Ecto neural progenitor cell (in vitro differentiated cells): ENCODE data around the gene CIDEB.
"Not testable (repeated sequence)": the region's sequence is repeated elsewhere in the genome, so short reads cannot be mapped to it uniquely, and the experiment has no call there.

ENCODE experiments used
- DNase-seq: peaks from one replicate; pipeline ENCODE4 v3.0.0-alpha.2; 2018; ENCODE audit warnings: low spot score

Gene CIDEB, protein sequence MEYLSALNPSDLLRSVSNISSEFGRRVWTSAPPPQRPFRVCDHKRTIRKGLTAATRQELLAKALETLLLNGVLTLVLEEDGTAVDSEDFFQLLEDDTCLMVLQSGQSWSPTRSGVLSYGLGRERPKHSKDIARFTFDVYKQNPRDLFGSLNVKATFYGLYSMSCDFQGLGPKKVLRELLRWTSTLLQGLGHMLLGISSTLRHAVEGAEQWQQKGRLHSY

DNA sequence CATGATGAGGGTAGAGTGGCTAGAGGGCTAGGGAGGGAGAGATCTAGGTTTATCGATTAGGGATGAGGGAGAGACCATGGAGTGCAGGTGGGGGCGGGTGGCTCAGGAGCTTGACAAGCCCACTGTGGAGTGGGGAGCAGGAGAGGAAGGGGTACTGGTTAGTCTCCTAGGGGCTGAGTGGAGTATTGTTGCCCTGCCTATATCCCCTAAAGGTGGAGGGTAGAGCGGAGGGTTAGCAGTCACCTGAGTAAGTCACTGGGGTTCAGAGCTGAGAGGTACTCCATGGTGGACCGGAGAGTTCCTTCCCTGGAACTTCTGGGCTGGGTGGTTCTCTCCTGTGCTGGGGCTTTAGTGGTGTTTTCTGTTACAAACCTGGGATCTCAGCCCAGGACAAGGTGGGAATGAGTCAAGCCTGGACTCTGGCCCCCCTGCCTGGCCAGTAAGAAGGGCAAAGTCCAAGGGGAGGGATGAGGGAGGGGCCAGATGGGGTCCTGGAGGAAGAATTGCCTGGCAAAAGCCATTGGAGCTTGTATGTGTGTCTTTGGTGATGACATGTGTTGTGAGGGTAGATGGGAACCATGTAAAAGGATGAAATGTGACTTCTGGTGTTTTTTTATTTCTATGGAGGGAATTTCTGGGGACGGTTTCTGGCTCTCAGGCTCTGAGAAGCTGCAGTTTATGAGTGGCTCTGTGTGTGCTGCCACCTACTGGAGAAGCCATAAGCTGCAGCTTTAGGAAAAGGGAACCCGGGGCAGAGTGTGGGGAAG lies at the start of gene CIDEB:
Gene CIDEB, minus strand, starts transcription at position 403 of the 767 bp plus-strand sequence. Its CDS starts 119 bp downstream, at position 284.
- DNase-seq = peak; percentile 67

DNA sequence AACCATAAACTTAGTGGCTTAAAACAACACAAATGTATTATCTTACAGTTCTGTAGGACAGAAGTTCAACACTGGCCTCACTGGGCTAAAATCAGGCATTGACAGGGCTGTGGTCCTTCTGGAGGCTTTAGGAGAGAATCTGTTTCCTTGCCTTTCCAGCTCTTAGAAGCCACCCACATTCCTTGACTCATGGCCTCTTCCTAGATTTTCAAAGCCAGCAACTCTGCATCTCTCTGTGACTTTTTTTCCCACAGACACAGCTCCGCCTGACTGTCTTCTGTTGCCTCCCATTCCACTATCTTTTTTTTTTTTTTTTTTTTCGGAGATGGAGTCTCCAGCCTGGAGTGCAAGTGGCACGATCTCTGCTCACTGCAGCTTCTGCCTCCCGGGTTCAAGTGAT lies 48.4 kb upstream of the CIDEB start:
- no peak for DNase-seq

DNA sequence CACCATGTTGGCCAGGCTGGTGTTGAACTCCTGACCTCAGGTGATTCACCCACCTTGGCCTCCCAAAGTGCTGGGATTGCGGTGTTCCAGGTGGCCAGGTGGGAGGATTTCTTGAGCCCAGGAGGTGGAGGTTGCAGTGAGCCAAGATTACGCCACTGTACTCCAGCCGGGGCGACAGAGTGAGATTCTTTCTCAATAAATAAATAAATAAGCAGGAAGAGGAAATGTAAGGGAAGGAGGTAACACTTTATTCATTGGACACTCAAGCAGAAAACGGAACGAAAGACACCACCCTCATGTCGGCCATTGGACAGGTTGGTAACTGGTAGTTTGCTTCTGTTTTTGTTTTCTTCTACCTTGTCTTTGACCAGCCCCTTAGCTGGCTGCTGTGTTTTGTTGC lies 47.2 kb upstream of the CIDEB start:
- no peak for DNase-seq

DNA sequence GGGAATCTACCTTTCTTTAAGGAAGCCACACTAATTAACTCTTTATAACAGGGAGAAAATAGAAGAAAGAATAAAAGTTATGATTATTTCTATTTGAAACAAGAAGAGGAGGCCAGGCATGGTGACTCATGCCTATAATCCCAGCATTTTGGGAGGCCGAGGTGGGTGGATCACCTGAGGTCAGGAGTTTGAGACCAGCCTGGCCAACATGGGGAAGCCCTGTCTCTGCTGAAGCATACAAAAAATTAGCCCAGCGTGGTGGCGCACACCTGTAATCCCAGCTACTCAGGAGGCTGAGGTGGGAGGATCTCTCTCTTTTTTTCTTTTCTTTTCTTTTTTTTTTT lies 46.7 kb upstream of the CIDEB start:
- DNase-seq = not testable (repeated sequence)

DNA sequence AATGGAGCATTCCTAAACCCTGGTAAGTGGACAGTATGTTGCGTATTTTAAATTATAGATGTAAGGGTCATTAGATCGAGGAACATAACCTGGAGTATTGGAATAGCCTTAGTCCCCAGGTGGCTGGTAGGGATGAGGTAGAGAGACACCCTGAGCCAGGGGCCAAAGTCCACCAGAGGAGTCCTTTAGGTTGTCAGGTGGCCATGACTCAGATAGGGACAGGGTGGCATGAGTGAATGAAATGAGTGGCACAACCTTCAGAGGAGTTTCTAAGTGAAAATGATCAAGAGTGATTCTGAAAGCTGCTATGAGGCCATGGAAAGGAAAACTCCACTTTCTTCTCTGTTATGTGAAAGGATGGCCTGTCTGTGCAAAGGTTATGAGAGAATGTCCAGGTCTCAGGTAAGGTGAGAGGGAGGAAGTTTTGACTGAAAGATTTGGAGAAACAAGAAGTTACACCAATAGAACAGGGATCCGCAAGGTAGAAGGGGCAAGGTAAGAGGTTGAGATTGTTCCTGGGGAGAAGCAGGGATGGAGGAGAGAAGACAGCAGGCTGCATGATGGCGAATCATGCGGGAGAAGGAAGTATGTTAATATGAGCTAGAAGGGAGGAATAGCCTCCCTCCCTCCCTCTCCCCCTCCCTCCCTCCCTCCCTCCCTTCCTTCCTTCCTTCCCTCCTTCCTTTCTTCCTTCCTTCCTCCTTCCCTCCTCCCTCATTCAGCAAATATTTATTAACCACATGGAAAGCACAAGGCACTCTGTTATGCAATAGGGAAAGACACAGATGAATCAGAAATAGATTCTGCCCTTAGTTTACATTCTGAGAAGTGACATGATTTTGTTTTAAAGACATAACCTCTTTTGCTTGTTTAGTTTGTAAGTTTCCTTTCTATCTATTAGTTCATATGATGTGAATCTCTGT lies 46.0 kb upstream of the CIDEB start:
- no peak for DNase-seq

DNA sequence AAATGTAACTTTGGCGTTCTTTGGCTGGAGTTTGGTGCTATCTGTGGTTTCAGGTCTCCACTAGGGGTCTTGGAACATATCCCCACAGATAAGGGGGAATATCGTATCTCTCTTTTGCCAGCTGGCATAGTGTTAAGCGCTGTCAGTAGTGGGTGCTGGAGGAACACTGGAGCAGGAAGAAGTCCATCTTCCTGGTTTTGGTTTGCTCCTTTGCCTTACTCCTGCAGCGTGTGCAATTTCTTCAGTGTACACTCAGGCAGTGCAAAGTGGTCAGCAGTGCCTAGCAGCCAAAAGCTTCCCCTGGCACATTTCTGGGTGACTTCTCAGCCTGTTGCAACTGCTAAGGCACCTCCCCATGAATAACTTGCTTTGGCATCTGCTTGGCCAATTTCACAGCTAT lies 43.7 kb upstream of the CIDEB start:
- no peak for DNase-seq

DNA sequence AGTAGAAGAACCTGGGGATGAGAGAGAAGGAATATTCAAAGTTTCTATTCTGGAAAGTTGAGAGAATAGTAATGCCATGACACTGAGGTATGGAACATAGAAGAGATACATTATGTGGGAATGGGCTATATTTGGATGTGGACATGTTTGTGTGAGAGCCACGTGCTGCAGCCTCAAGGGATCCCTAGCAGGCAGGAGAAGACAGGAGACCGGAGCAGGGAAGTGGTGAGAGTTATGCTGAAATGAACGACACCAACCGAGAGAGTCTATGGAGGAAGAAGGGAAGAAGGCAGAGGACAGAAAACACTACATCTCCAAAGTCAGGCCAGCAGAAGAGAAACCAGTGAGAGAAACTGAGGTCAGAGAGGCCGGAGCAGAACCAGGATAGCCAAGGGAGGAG lies 42.0 kb upstream of the CIDEB start:
- no peak for DNase-seq

DNA sequence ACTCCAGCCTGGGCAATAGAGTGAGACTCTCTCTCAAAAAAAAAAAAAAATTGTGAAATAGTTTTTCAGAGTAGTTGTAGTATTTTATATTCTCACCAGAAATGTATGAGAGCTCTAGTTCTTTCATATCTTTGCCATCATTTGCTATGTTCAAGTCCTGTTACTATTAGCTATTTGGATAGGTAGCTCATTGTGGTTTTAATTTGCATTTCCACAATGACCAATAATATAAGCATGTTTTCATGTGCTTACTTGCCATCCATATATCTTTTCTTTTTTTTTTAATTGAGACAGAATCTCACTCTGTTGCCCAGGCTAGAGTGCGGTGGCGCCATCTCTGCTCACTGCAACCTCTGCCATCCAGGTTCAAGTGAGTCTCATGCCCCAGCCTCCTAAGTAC lies 40.4 kb upstream of the CIDEB start:
- no peak for DNase-seq

DNA sequence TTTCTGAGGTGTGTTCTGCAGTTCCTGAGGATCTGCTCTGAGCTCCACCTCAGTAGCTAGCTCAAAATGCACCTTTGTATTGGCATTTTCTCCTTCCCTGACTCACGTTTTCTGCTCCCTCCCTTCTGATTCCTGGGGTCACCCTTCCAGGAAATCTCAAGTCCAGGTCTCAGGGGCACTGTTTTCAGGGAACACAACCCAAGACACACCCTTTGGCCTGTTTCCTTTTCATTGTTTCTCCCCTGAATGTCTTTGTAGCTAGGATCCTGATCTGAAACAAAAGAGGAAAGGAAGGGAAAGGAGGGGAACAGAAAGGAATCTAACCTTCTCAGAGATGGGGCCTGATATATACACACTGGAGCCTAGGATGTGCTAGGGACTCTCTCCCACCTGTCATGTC lies 39.4 kb upstream of the CIDEB start:
- DNase-seq = no peak

DNA sequence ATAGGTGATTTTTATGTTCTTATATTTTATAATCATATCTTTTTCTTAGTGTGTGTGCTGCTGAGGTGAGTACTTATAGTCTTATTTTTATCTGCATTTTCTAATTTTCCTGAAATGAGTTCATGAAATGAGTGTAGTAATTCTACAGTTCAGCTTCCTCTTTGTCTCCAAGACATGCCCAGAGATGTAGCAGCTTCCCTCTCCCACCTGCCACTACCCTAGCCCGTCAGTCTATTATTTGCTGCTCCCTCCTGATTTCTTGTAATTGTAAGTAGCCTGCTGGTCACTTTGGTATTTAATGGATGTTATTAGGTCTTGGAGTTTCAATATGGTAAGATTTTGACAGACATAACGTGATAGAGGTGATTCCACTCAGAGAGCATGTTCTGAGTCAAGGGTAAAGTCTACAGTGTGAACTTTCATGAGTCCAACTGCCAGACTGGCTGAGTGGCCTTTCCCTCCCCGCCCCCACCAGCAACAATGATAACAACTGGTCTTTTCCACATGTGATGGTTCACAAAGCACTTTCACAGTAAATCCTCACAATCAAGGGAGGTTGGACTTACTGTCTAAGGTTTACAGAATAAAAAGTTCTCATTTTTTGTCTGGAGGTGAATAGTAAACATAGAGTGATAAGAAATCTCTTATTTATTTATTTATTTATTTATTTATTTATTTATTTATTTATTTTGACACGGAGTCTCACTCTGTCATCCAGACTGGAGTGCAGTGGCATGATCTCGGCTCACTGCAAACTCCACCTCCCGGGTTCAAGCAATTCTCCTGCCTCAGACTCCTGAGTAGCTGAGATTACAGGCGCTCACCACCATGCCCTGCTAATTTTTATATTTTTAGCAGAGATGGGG lies 36.3 kb upstream of the CIDEB start:
- DNase-seq = no peak

DNA sequence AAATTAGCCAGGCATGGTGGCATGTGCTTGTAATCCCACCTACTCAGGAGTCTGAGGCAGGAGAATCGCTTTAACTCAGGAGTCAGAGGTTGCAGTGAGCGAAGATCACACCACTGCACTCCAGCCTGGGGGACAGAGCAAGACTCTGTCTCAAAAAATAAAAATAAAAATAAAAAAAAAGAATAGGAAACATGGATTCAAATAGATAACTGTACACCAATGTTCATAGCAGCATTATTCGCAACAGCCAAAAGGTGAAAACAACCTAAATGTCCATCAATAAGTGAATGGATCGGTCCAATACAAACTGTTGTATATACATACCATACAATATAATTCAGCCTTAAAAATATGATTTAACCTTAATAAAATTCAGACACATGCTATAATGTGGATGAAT lies 35.1 kb upstream of the CIDEB start:
- no peak for DNase-seq

DNA sequence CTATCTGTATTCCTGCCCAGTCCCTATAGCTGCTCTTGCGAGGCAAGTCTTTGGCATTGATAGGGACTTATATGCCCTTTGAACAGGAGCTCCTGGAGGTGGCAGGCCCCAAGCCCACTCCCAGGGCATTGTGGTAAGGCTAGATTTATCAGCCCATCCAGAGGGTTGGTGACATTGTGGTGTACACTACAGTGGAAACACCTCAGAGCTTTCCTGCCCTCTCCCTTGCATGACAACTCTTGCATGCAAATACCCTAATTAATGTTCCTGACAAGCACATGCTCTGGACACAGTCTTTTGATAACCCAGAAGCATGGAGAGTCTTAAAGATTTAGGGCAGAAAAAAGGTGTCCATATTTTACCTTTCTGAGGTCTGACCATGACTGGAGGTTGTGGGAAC lies 32.8 kb upstream of the CIDEB start:
- DNase-seq = no peak

DNA sequence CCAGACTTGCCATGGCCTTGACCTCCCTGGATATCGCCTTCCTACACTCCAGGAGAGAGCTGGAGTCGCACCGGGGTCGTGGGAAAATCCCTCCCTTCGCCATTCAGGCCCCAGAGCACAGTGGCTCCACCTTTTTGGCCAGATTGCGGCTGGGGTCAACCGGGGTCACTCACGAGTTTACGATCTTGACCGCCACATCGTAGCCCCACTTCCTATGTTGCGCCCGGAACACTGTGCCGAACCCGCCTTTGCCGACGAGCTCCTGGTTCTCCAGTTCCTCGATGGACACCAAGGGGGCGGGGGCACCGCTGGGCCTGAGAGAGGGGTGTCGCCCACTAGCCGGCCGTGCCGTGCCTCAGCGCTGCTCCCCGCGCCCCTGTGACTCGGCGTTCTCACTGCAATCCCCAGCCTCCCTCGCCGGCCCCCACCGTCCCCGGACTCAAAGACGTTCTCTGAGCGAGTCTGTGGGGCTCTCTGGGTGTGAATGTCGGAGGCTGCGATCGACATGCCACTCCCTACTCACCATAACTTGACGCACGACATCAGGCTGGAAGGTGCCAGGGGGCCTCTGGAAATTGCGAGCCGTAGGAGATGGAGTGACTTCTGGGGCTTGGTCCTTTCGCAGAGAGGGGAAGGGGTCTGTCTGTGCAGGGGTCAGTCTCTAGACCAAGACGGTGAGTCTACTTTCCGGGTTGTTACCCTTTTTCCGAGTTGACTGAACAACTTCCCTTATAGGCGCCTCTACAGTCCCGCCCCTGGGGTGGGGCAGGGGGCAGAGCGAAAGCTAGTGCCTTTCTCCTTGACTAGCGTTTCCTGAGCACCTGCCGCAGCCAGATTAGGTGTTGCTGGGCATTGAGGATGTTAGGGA lies 31.7 kb upstream of the CIDEB start, which contains the start of gene RIPK3:
Gene RIPK3, minus strand, starts transcription at position 708 of the 868 bp plus-strand sequence. Its CDS starts 165 bp downstream, at position 543.
- no peak for DNase-seq

DNA sequence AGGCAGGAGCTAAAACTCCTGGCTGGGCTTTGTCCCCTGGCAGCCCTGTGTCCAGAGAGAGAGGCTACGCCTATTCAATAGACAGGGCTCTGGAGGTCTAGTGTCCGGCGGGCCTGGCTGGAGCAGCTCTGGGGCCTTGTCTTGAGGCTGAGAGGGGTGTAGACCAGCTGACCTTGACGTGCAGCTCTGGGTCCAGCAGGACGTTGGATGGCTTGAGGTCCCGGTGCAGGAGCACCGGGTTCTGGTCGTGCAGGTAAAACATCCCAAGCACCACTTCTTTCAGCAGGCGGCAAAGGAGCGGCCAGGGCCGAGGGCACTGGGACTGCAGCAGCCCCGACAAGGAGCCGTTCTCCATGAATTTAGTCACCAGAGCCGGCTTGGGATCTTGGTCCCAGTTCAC lies 31.1 kb upstream of the CIDEB start:
- no peak for DNase-seq

DNA sequence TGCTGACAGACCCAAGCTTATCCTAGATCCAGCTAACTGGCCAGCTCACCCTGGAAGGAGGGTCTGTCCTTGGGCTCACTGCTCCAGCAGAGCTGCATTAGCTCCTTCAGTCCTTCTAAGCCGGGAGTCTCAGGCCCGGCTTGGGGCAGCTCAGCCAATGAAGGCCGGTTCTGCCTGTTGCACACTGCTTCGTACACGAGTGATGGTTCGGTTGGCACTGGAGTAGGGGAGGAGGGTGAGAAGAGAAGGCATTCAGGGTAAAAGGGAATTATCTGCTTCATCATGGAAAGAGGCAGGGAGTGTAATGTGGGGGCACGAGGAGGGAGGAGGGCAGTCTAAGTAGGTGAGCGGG lies 30.0 kb upstream of the CIDEB start:
- DNase-seq = no peak

DNA sequence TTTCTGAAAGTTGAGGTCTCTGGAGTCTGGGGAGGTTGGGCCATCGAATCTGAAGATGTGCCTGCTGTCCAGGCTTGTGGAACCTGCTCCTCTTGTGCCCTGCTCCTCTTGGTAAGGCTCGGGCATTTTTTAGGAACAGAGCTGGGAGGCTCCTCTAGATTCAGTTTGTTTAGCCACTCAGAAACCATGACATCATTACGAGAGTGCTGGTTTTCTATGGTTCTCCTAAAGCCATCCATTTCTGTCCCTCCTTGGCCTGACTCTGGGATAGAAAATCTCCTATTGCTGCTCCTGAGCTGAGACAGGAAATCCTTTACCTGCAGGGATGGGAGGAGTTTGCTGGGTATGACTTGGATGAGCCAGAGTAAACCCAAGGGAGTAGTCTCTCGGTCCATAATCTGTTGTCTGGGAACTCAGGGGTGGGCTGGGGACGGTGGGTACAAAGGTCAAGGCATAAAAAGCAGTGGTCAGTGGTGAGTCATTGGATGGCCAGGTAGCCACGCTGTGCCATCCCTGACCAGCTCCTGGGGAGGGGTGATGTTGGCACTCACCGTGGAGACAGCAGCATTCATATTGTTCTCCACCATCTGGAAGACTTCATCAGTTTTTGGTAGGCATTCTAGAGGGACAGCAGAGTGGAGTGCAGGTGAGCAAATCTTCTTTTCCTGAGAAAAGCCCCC lies 29.5 kb upstream of the CIDEB start:
- DNase-seq = no peak

DNA sequence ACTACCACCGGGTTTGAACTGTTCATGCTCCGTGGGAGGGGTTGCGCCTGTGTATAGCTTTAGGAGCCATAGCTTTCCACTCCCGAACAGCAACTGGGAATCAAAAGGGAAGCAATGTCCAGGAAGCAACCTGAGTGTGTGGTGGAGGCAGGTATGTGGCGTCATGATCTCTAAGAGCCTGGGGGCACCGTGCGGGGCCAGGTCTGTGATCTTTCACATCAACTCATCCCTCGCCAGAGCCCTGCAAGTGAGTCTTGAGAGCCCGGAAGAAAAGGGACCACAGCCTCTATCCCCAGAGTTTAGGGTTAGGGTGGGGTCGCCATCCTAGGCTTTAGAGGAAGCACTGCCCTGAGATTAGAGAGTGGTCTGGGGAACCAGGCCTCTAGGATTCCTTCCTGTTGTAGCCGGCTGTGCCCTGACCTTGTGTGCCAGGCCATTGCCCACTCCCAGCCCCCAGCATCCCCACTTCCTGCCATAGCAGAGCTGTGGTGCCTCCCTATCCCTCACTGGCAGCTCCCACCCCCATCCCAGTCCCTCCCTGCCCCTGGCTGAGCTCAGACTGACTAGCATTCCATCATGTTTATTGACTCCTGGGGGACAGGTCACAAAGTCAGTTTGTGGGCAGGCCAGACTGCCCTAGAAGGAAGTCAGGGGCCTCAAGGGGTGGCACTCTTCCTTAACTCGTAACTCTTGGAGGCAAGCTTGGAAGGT lies 27.8 kb upstream of the CIDEB start:
- no peak for DNase-seq

DNA sequence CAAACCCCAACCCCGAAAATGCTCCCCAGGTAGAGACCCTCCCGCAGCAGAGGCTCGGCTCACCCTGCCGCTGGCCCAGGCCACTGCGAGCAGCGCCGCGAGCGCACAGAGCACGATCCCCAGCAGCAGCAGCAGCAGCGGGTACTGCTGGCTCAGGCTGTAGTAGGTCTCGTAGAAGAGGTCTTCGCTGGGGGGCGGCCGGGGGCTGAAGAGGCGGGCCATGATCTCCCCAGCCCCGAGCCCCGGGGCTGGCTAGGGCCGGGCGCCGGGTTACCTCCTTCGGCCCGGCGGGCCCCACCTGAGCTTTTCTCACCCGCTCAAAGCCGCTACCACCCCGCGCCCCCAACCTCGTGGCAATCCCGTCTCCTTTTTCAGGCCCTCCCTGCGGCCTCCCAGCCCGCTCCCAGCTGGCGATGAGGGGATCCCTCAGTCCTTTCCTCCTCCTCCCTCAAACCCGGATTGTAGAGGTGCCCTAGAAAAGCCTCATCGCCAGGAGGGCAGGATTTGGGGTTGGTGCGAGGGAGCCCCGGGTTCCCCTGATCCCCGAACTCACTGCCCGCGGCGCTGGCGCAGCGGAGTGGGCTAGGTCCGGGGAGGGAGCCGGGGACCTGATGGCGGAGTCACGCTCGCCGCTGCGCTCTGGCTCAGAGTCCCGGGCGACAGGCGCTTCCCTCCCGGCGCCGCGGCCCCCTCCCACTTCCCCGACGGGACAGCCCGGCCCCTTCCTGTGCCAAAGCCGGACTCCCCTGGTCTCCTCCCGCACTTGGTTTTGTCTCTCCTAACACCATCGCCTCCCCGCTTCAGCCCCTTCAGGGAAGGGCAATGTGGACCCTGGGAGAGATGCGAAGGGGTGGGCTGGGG lies 26.9 kb upstream of the CIDEB start, which contains the start of gene ADCY4:
Gene ADCY4, minus strand, starts transcription at position 641 of the 861 bp plus-strand sequence. Its CDS starts 419 bp downstream, at position 222.
- DNase-seq = no peak
